PFSK-1 (cell line): ENCODE data around the gene MEI4.

ENCODE experiments used
- FOXP2 ChIP-seq: optimal IDR thresholded peaks from 2 replicates; pipeline ENCODE3; 2011; ENCODE audit warnings: borderline replicate concordance, control low read depth, inconsistent platforms; ENCODE audit not compliant: insufficient read depth; ENCODE audit errors: extremely low read length, extremely low read depth
- POLR2AphosphoS5 ChIP-seq: IDR thresholded peaks from 2 replicates; pipeline ENCODE4 v1.6.1; 2012; ENCODE audit warnings: low read depth, mild to moderate bottlenecking, control low read depth, low read length, moderate library complexity
- REST ChIP-seq, 2 experiments: IDR thresholded peaks; 2 replicates each; pipeline versions ENCODE4 v1.6.1 to v1.8.0; 2011 to 2012; ENCODE audit warnings: low read depth in 2 of 2, low read length in 2 of 2, control low read depth in 1 of 2, inconsistent platforms in 1 of 2, mild to moderate bottlenecking in 1 of 2, moderate library complexity in 1 of 2; ENCODE audit not compliant: insufficient read depth in 1 of 2
- SIN3A ChIP-seq: IDR thresholded peaks from 2 replicates; pipeline ENCODE4 v1.6.1; 2012; ENCODE audit warnings: mild to moderate bottlenecking, low read length, moderate library complexity, borderline replicate concordance; ENCODE audit not compliant: insufficient read depth
- TAF1 ChIP-seq: IDR thresholded peaks from 2 replicates; pipeline ENCODE4 v1.6.1; 2012; ENCODE audit warnings: low read length, control low read depth, borderline replicate concordance; ENCODE audit not compliant: insufficient read depth

GRCh38 chr6:77876300-77876699, 223.5 kb downstream of the MEI4 start:
- TF ChIP-seq TAF1 (no peak), REST (IDR thresholded peaks at IDR 0.05; ENCODE audit: insufficient read depth in 1 of 2, low read depth in 2 of 2, low read length in 2 of 2) (no peak), POLR2AphosphoS5 (no peak), SIN3A (no peak), FOXP2 (no peak)
